ENCODE results near the gene PIEZO1. TPM values are rescaled to one million over a fixed set of nuclear protein-coding genes. Genes with fewer than 3 reads are reported as not detected.

The PIEZO1 gene
- total RNA-seq, 1 donor from 2014 or later = 208 TPM

GRCh38 chr16:88694221-88695087, 90.6 kb downstream of the PIEZO1 start:
- peaks cover 3% of the 10 kb centered on the region for H3K36me3 Mint-ChIP-seq (ENCODE audit: low read depth)
- no peak overlapping the region for H3K27ac Mint-ChIP-seq (ENCODE audit: unreplicated experiment)
- TF ChIP-seq CTCF (IDR thresholded peaks at IDR 0.05) = no peak
- DNase-seq (ENCODE audit: low spot score) = no peak
- H3K9me3 Mint-ChIP-seq (ENCODE audit: low read depth) = no peaks in the 10 kb centered on the region
- H3K4me1 Mint-ChIP-seq (ENCODE audit: low read depth) = no peaks in the 10 kb centered on the region
- no peak overlapping the region for H3K4me3 Mint-ChIP-seq (ENCODE audit: unreplicated experiment)
- peaks cover 6% of the 10 kb centered on the region for H3K27me3 Mint-ChIP-seq (ENCODE audit: low read depth)

GRCh38 chr16:88693420-88694177, 91.4 kb downstream of the PIEZO1 start:
- H3K9me3 Mint-ChIP-seq (ENCODE audit: low read depth) = no peaks in the 10 kb centered on the region
- H3K36me3 Mint-ChIP-seq (ENCODE audit: low read depth) = peaks cover 3% of the 10 kb centered on the region
- no peaks in the 10 kb centered on the region for H3K4me1 Mint-ChIP-seq (ENCODE audit: low read depth)
- H3K4me3 Mint-ChIP-seq (ENCODE audit: unreplicated experiment) = no peak overlapping the region
- TF ChIP-seq CTCF (IDR thresholded peaks at IDR 0.05) = no peak
- no peak for DNase-seq (ENCODE audit: low spot score)
- H3K27ac Mint-ChIP-seq (ENCODE audit: unreplicated experiment) = no peak overlapping the region
- H3K27me3 Mint-ChIP-seq (ENCODE audit: low read depth) = peaks cover 13% of the 10 kb centered on the region

GRCh38 chr16:88692861-88693260, 92.2 kb downstream of the PIEZO1 start:
- H3K9me3 Mint-ChIP-seq (ENCODE audit: low read depth) = no peaks in the 10 kb centered on the region
- no peaks in the 10 kb centered on the region for H3K4me1 Mint-ChIP-seq (ENCODE audit: low read depth)
- peaks cover 17% of the 10 kb centered on the region for H3K27me3 Mint-ChIP-seq (ENCODE audit: low read depth)
- no peak overlapping the region for H3K4me3 Mint-ChIP-seq (ENCODE audit: unreplicated experiment)
- no peak overlapping the region for H3K27ac Mint-ChIP-seq (ENCODE audit: unreplicated experiment)
- no peak for DNase-seq (ENCODE audit: low spot score)
- H3K36me3 Mint-ChIP-seq (ENCODE audit: low read depth) = peaks cover 3% of the 10 kb centered on the region
- TF ChIP-seq CTCF (IDR thresholded peaks at IDR 0.05) = no peak

GRCh38 chr16:88691924-88692560, 93.0 kb downstream of the PIEZO1 start:
- H3K27ac Mint-ChIP-seq (ENCODE audit: unreplicated experiment) = no peak overlapping the region
- no peaks in the 10 kb centered on the region for H3K36me3 Mint-ChIP-seq (ENCODE audit: low read depth)
- H3K9me3 Mint-ChIP-seq (ENCODE audit: low read depth) = no peaks in the 10 kb centered on the region

More at GRCh38 chr16:88691924-88692560, 93.0 kb downstream of the PIEZO1 start:
- DNase-seq (ENCODE audit: low spot score) = no peak
- peaks cover 18% of the 10 kb centered on the region for H3K27me3 Mint-ChIP-seq (ENCODE audit: low read depth)
- no peak overlapping the region for H3K4me3 Mint-ChIP-seq (ENCODE audit: unreplicated experiment)
- no peak for TF ChIP-seq CTCF (IDR thresholded peaks at IDR 0.05)
- no peaks in the 10 kb centered on the region for H3K4me1 Mint-ChIP-seq (ENCODE audit: low read depth)

Data from chondrocyte (in vitro differentiated cells).